Measurements from ENCODE around the gene ABCB9. TPM values are rescaled to one million over a fixed set of nuclear protein-coding genes. Genes with fewer than 3 reads are reported as not detected.
"Not testable (repeated sequence)": the region's sequence is repeated elsewhere in the genome, so short reads cannot be mapped to it uniquely, and the experiment has no call there.

The ABCB9 gene
- total and polyA plus RNA-seq, 2 donors, result 1.8 to 2.1 TPM

- no peaks in the 10 kb centered on the region for H3K36me3 ChIP-seq (ENCODE audit: control insufficient read depth in 2 of 2, insufficient read depth in 2 of 2, low read length in 1 of 2)
- DNase-seq (ENCODE audit: low read depth in 6 of 9, low spot score in 9 of 9), result no peak
- 98% methylated on average over 5 of the region's 5 CpGs for WGBS
- H3K4me1 ChIP-seq (ENCODE audit: control insufficient read depth in 2 of 2, insufficient read depth in 2 of 2, low read length in 2 of 2), result peaks cover 0 to 6% of the 10 kb centered on the region in 2 donors
- H3K9me3 ChIP-seq (ENCODE audit: control insufficient read depth in 2 of 2, insufficient read depth in 1 of 2, low read length in 1 of 2), result no peaks in the 10 kb centered on the region
- no peaks in the 10 kb centered on the region for H3K27me3 ChIP-seq (ENCODE audit: control insufficient read depth in 2 of 2, insufficient read depth in 1 of 2, low read length in 1 of 2)
- H3K4me3 ChIP-seq (ENCODE audit: low read length in 2 of 2), result no peak overlapping the region
- no peak overlapping the region for H3K27ac ChIP-seq (ENCODE audit: low read depth in 1 of 2, low read length in 1 of 2)
Measured at GRCh38 chr12:122920687-122921086, 45.6 kb downstream of the ABCB9 start.

- 93% methylated on average over 2 of the region's 2 CpGs for WGBS
- no peak for DNase-seq (ENCODE audit: low read depth in 6 of 9, low spot score in 9 of 9)
- no peaks in the 10 kb centered on the region for H3K27me3 ChIP-seq (ENCODE audit: control insufficient read depth in 2 of 2, insufficient read depth in 1 of 2, low read length in 1 of 2)
- H3K9me3 ChIP-seq (ENCODE audit: control insufficient read depth in 2 of 2, insufficient read depth in 1 of 2, low read length in 1 of 2), result peaks cover 0 to 8% of the 10 kb centered on the region in 2 donors
- no peaks in the 10 kb centered on the region for H3K36me3 ChIP-seq (ENCODE audit: control insufficient read depth in 2 of 2, insufficient read depth in 2 of 2, low read length in 1 of 2)
- no peak overlapping the region for H3K4me3 ChIP-seq (ENCODE audit: low read length in 2 of 2)
- no peak overlapping the region for H3K27ac ChIP-seq (ENCODE audit: low read depth in 1 of 2, low read length in 1 of 2)
- H3K4me1 ChIP-seq (ENCODE audit: control insufficient read depth in 2 of 2, insufficient read depth in 2 of 2, low read length in 2 of 2), result peaks cover 0 to 6% of the 10 kb centered on the region in 2 donors
Measured at GRCh38 chr12:122918827-122919226, 47.4 kb downstream of the ABCB9 start.

GRCh38 chr12:122917507-122918121 lies 48.6 kb downstream of the ABCB9 start:
- Histone ChIP-seq H3K4me1 (ENCODE audit: control insufficient read depth in 2 of 2, insufficient read depth in 2 of 2, low read length in 2 of 2) (peaks cover 0 to 6% of the 10 kb centered on the region in 2 donors), H3K27ac (ENCODE audit: low read depth in 1 of 2, low read length in 1 of 2) (no peak overlapping the region), H3K4me3 (ENCODE audit: low read length in 2 of 2) (no peak overlapping the region), H3K36me3 (ENCODE audit: control insufficient read depth in 2 of 2, insufficient read depth in 2 of 2, low read length in 1 of 2) (no peaks in the 10 kb centered on the region), H3K9me3 (ENCODE audit: control insufficient read depth in 2 of 2, insufficient read depth in 1 of 2, low read length in 1 of 2) (peaks cover 0 to 8% of the 10 kb centered on the region in 2 donors), H3K27me3 (ENCODE audit: control insufficient read depth in 2 of 2, insufficient read depth in 1 of 2, low read length in 1 of 2) (no peaks in the 10 kb centered on the region)
- WGBS, result 72% methylated on average over 9 of the region's 9 CpGs
- no peak for DNase-seq (ENCODE audit: low read depth in 6 of 9, low spot score in 9 of 9)

- no peak overlapping the region for H3K27ac ChIP-seq (ENCODE audit: low read depth in 1 of 2, low read length in 1 of 2)
Measured at GRCh38 chr12:122909442-122910288, 56.6 kb downstream of the ABCB9 start.

GRCh38 chr12:122908915-122909314 lies 57.3 kb downstream of the ABCB9 start:
- DNase-seq (ENCODE audit: low read depth in 6 of 9, low spot score in 9 of 9), result no peak
- Histone ChIP-seq H3K36me3 (ENCODE audit: control insufficient read depth in 2 of 2, insufficient read depth in 2 of 2, low read length in 1 of 2) (no peaks in the 10 kb centered on the region), H3K9me3 (ENCODE audit: control insufficient read depth in 2 of 2, insufficient read depth in 1 of 2, low read length in 1 of 2) (no peaks in the 10 kb centered on the region), H3K27ac (ENCODE audit: low read depth in 1 of 2, low read length in 1 of 2) (no peak overlapping the region), H3K27me3 (ENCODE audit: control insufficient read depth in 2 of 2, insufficient read depth in 1 of 2, low read length in 1 of 2) (no peaks in the 10 kb centered on the region), H3K4me1 (ENCODE audit: control insufficient read depth in 2 of 2, insufficient read depth in 2 of 2, low read length in 2 of 2) (peaks cover 0 to 5% of the 10 kb centered on the region in 2 donors), H3K4me3 (ENCODE audit: low read length in 2 of 2) (no peak overlapping the region)
- 90% methylated on average over 6 of the region's 6 CpGs for WGBS

More at GRCh38 chr12:122909442-122910288, 56.6 kb downstream of the ABCB9 start:
- 77% methylated on average over 12 of the region's 12 CpGs for WGBS
- Histone ChIP-seq H3K36me3 (ENCODE audit: control insufficient read depth in 2 of 2, insufficient read depth in 2 of 2, low read length in 1 of 2) (no peaks in the 10 kb centered on the region), H3K4me3 (ENCODE audit: low read length in 2 of 2) (no peak overlapping the region), H3K27me3 (ENCODE audit: control insufficient read depth in 2 of 2, insufficient read depth in 1 of 2, low read length in 1 of 2) (no peaks in the 10 kb centered on the region), H3K9me3 (ENCODE audit: control insufficient read depth in 2 of 2, insufficient read depth in 1 of 2, low read length in 1 of 2) (peaks cover 0 to 2% of the 10 kb centered on the region in 2 donors), H3K4me1 (ENCODE audit: control insufficient read depth in 2 of 2, insufficient read depth in 2 of 2, low read length in 2 of 2) (peaks cover 0 to 5% of the 10 kb centered on the region in 2 donors)
- no peak for DNase-seq (ENCODE audit: low read depth in 6 of 9, low spot score in 9 of 9)

GRCh38 chr12:122905258-122905657 lies 61.0 kb downstream of the ABCB9 start:
- DNase-seq (ENCODE audit: low read depth in 6 of 9, low spot score in 9 of 9); H3K4me3 ChIP-seq (ENCODE audit: low read length in 2 of 2); H3K27ac ChIP-seq (ENCODE audit: low read depth in 1 of 2, low read length in 1 of 2); H3K9me3 ChIP-seq (ENCODE audit: control insufficient read depth in 2 of 2, insufficient read depth in 1 of 2, low read length in 1 of 2); H3K36me3 ChIP-seq (ENCODE audit: control insufficient read depth in 2 of 2, insufficient read depth in 2 of 2, low read length in 1 of 2); H3K27me3 ChIP-seq (ENCODE audit: control insufficient read depth in 2 of 2, insufficient read depth in 1 of 2, low read length in 1 of 2): not testable (repeated sequence)
- WGBS, result over 99% methylated on average over 5 of the region's 5 CpGs
- H3K4me1 ChIP-seq (ENCODE audit: control insufficient read depth in 2 of 2, insufficient read depth in 2 of 2, low read length in 2 of 2), result peaks cover 0 to 11% of the 10 kb centered on the region in 2 donors

GRCh38 chr12:122903693-122904034 lies 62.6 kb downstream of the ABCB9 start:
- Histone ChIP-seq H3K27me3 (ENCODE audit: control insufficient read depth in 2 of 2, insufficient read depth in 1 of 2, low read length in 1 of 2) (no peaks in the 10 kb centered on the region), H3K4me1 (ENCODE audit: control insufficient read depth in 2 of 2, insufficient read depth in 2 of 2, low read length in 2 of 2) (peaks cover 7 to 21% of the 10 kb centered on the region in 2 donors), H3K9me3 (ENCODE audit: control insufficient read depth in 2 of 2, insufficient read depth in 1 of 2, low read length in 1 of 2) (no peaks in the 10 kb centered on the region), H3K27ac (ENCODE audit: low read depth in 1 of 2, low read length in 1 of 2) (no peak overlapping the region), H3K4me3 (ENCODE audit: low read length in 2 of 2) (no peak overlapping the region), H3K36me3 (ENCODE audit: control insufficient read depth in 2 of 2, insufficient read depth in 2 of 2, low read length in 1 of 2) (no peaks in the 10 kb centered on the region)
- 88% methylated on average over 7 of the region's 7 CpGs for WGBS
- no peak for DNase-seq (ENCODE audit: low read depth in 6 of 9, low spot score in 9 of 9)

GRCh38 chr12:122902854-122903692 lies 63.2 kb downstream of the ABCB9 start:
- Histone ChIP-seq H3K27ac (ENCODE audit: low read depth in 1 of 2, low read length in 1 of 2) (no peak overlapping the region), H3K4me3 (ENCODE audit: low read length in 2 of 2) (no peak overlapping the region), H3K4me1 (ENCODE audit: control insufficient read depth in 2 of 2, insufficient read depth in 2 of 2, low read length in 2 of 2) (peaks cover 11 to 27% of the 10 kb centered on the region in 2 donors)

More at GRCh38 chr12:122902854-122903692, 63.2 kb downstream of the ABCB9 start:
- Histone ChIP-seq H3K36me3 (ENCODE audit: control insufficient read depth in 2 of 2, insufficient read depth in 2 of 2, low read length in 1 of 2) (no peaks in the 10 kb centered on the region), H3K9me3 (ENCODE audit: control insufficient read depth in 2 of 2, insufficient read depth in 1 of 2, low read length in 1 of 2) (no peaks in the 10 kb centered on the region), H3K27me3 (ENCODE audit: control insufficient read depth in 2 of 2, insufficient read depth in 1 of 2, low read length in 1 of 2) (no peaks in the 10 kb centered on the region)
- DNase-seq (ENCODE audit: low read depth in 6 of 9, low spot score in 9 of 9), result no peak
- WGBS, result 60% methylated on average over 10 of the region's 10 CpGs

Measured in thymus (tissue), 11 donors.